ENCODE results near the gene AVEN. TPM values are rescaled to one million over a fixed set of nuclear protein-coding genes. Genes with fewer than 3 reads are reported as not detected.

Gene AVEN
- total RNA-seq, 1 donor from 2014 or later, result 10.4 TPM

- no peak overlapping the region for H3K27ac Mint-ChIP-seq
- H3K9me3 Mint-ChIP-seq, result no peaks in the 10 kb centered on the region
- H3K4me1 Mint-ChIP-seq (ENCODE audit: unreplicated experiment), result no peaks in the 10 kb centered on the region
- H3K27me3 Mint-ChIP-seq, result no peaks in the 10 kb centered on the region
- no peak for TF ChIP-seq CTCF (conservative IDR thresholded peaks at IDR 0.05)
- H3K4me3 Mint-ChIP-seq, result no peak overlapping the region
- H3K36me3 Mint-ChIP-seq, result no peaks in the 10 kb centered on the region
- DNase-seq (ENCODE audit: extremely low spot score, unreplicated experiment), result no peak
Measured at GRCh38 chr15:33894193-33894592, 144.8 kb downstream of the AVEN start.

GRCh38 chr15:33888176-33888575 is 150.8 kb downstream of the AVEN start:
- H3K9me3 Mint-ChIP-seq, result peaks cover 8% of the 10 kb centered on the region
- no peak overlapping the region for H3K4me3 Mint-ChIP-seq
- H3K27me3 Mint-ChIP-seq, result no peaks in the 10 kb centered on the region
- no peak for DNase-seq (ENCODE audit: extremely low spot score, unreplicated experiment)
- no peak for TF ChIP-seq CTCF (conservative IDR thresholded peaks at IDR 0.05)
- H3K27ac Mint-ChIP-seq, result no peak overlapping the region
- H3K4me1 Mint-ChIP-seq (ENCODE audit: unreplicated experiment), result peaks cover 4% of the 10 kb centered on the region
- no peaks in the 10 kb centered on the region for H3K36me3 Mint-ChIP-seq

- Mint-ChIP-seq H3K4me1 (ENCODE audit: unreplicated experiment) (no peaks in the 10 kb centered on the region), H3K36me3 (no peaks in the 10 kb centered on the region), H3K4me3 (no peak overlapping the region), H3K27me3 (no peaks in the 10 kb centered on the region), H3K27ac (no peak overlapping the region), H3K9me3 (peaks cover 12% of the 10 kb centered on the region)
- TF ChIP-seq CTCF (conservative IDR thresholded peaks at IDR 0.05), result no peak
- no peak for DNase-seq (ENCODE audit: extremely low spot score, unreplicated experiment)
Measured at GRCh38 chr15:33882921-33883320, 156.1 kb downstream of the AVEN start.

- Mint-ChIP-seq H3K4me3 (no peak overlapping the region), H3K9me3 (no peaks in the 10 kb centered on the region), H3K27ac (no peak overlapping the region), H3K36me3 (no peaks in the 10 kb centered on the region), H3K27me3 (no peaks in the 10 kb centered on the region), H3K4me1 (ENCODE audit: unreplicated experiment) (no peaks in the 10 kb centered on the region)
- DNase-seq (ENCODE audit: extremely low spot score, unreplicated experiment), result no peak
- TF ChIP-seq CTCF (conservative IDR thresholded peaks at IDR 0.05), result no peak
Measured at GRCh38 chr15:33874156-33874555, 164.8 kb downstream of the AVEN start.

- no peak overlapping the region for H3K27ac Mint-ChIP-seq
- H3K9me3 Mint-ChIP-seq, result no peaks in the 10 kb centered on the region
- H3K4me1 Mint-ChIP-seq (ENCODE audit: unreplicated experiment), result peaks cover 5% of the 10 kb centered on the region
- TF ChIP-seq CTCF (conservative IDR thresholded peaks at IDR 0.05), result no peak
- H3K4me3 Mint-ChIP-seq, result no peak overlapping the region
- H3K36me3 Mint-ChIP-seq, result no peaks in the 10 kb centered on the region
- H3K27me3 Mint-ChIP-seq, result no peaks in the 10 kb centered on the region
- DNase-seq (ENCODE audit: extremely low spot score, unreplicated experiment), result no peak
Measured at GRCh38 chr15:33872416-33873106, 166.4 kb downstream of the AVEN start.

Data from type B pancreatic cell (in vitro differentiated cells).